ENCODE data around the gene CASP7. TPM values are rescaled to one million over a fixed set of nuclear protein-coding genes. Genes with fewer than 3 reads are reported as not detected.

The CASP7 gene
- total and polyA plus RNA-seq, 2 donors (not counting 1 experiment from before 2014, with no cell fraction given): 5.7 to 23.9 TPM

DNA sequence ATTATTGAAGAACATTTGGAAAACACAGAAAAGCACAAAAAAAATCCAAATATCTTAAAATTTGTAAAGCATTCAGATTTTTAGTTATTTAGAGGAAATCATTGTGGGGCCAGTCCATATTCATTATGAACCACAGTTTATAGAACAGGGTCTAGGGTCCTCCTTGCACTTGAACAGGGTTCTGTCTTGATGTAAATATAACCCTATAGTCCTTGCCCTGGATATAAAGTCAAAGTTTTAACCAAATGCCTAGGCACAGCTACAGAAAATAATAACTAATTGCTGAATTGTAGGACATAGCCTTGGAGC, 25.6 kb downstream of the CASP7 start:
- Histone ChIP-seq H3K4me3 (ENCODE audit: control extremely low read depth in 1 of 5, extremely low read depth in 1 of 5, insufficient read depth in 1 of 5, low read depth in 2 of 5, low read length in 4 of 5) (no peak overlapping the region), H3K27me3 (replicated peaks in 1 of 4; ENCODE audit: control extremely low read depth in 1 of 4, control insufficient read depth in 3 of 4, insufficient read depth in 4 of 4, low read length in 3 of 4) (no peaks in the 10 kb centered on the region), H3K79me2 (ENCODE audit: control insufficient read depth, insufficient read depth, low read length) (peaks cover 36% of the 10 kb centered on the region), H3K4me1 (ENCODE audit: control insufficient read depth in 2 of 2, insufficient read depth in 2 of 2, low read length in 2 of 2) (no peaks in the 10 kb centered on the region), H4K20me1 (ENCODE audit: control insufficient read depth, insufficient read depth, low read length, poor library complexity, severe bottlenecking) (peaks cover 43% of the 10 kb centered on the region), H3K27ac (ENCODE audit: low read length in 2 of 2) (no peak overlapping the region), H3K36me3 (replicated peaks in 1 of 2; ENCODE audit: control extremely low read depth in 1 of 2, control insufficient read depth in 1 of 2, extremely low read depth in 1 of 2, insufficient read depth in 2 of 2, low read length in 1 of 2) (peaks cover 0 to 12% of the 10 kb centered on the region in 2 experiments), H3K9me3 (ENCODE audit: control extremely low read depth in 1 of 3, control insufficient read depth in 2 of 3, insufficient read depth in 1 of 3, low read length in 2 of 3) (no peaks in the 10 kb centered on the region), H3K4me2 (replicated peaks; ENCODE audit: low read depth, low read length, poor library complexity, severe bottlenecking) (no peak overlapping the region), H3K9ac (ENCODE audit: low read length) (no peak overlapping the region), H2AFZ (ENCODE audit: insufficient read depth, low read depth, low read length, poor library complexity, severe bottlenecking) (no peak overlapping the region)
- no peak for TF ChIP-seq EZH2 (IDR thresholded peaks at IDR 0.05; ENCODE audit: borderline replicate concordance, insufficient read depth, low read depth, low read length, poor library complexity, severe bottlenecking)
- TF ChIP-seq, protein P1, sequence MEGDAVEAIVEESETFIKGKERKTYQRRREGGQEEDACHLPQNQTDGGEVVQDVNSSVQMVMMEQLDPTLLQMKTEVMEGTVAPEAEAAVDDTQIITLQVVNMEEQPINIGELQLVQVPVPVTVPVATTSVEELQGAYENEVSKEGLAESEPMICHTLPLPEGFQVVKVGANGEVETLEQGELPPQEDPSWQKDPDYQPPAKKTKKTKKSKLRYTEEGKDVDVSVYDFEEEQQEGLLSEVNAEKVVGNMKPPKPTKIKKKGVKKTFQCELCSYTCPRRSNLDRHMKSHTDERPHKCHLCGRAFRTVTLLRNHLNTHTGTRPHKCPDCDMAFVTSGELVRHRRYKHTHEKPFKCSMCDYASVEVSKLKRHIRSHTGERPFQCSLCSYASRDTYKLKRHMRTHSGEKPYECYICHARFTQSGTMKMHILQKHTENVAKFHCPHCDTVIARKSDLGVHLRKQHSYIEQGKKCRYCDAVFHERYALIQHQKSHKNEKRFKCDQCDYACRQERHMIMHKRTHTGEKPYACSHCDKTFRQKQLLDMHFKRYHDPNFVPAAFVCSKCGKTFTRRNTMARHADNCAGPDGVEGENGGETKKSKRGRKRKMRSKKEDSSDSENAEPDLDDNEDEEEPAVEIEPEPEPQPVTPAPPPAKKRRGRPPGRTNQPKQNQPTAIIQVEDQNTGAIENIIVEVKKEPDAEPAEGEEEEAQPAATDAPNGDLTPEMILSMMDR (IDR thresholded peaks at IDR 0.05): peak; percentile 25
- Mint-ChIP-seq H3K27ac (no peak overlapping the region), H3K9me3 (ENCODE audit: insufficient read depth) (peaks cover 2% of the 10 kb centered on the region), H3K27me3 (no peaks in the 10 kb centered on the region), H3K4me1 (peaks cover 21% of the 10 kb centered on the region), H3K4me3 (no peak overlapping the region)
- POLR2A ChIA-PET: no interaction called here
- ATAC-seq (ENCODE audit: low read depth) (no peak), DNase-seq (no peak)
- intact Hi-C loops (cut with micrococcal nuclease): no loop called here
- CTCF ChIA-PET: interaction anchor here (1.0 to 2.0 kb wide), 6 partner anchors 10 to 767 kb away, joined by 3 to 18 read pairs (median 4); no protein-coding TSS in a partner anchor

DNA sequence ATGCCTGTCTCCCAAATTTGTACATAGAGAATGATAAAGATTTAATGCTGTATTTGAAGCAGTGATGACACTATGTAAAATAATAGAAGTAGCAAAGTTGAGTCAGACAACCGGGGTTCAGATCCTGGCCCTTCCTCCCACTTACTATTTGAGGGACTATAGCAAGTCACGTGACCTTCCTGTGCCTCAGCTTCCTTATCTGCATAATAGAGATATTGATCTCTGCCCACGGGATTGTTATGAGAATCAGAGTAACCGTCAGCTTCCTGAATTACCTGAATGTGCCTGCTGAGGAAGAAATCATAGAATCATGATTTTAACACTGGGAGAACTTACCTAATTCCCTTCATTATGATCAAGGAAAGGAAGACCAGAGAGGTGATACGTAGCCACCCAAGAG, 26.9 kb downstream of the CASP7 start:
- Mint-ChIP-seq H3K4me3 (no peak overlapping the region), H3K9me3 (ENCODE audit: insufficient read depth) (no peaks in the 10 kb centered on the region), H3K4me1 (peaks cover 23% of the 10 kb centered on the region), H3K27ac (no peak overlapping the region), H3K27me3 (no peaks in the 10 kb centered on the region)
- TF ChIP-seq, protein P1 (IDR thresholded peaks at IDR 0.05): no peak
- no peak for TF ChIP-seq EZH2 (IDR thresholded peaks at IDR 0.05; ENCODE audit: borderline replicate concordance, insufficient read depth, low read depth, low read length, poor library complexity, severe bottlenecking)
- H3K4me1 ChIP-seq (ENCODE audit: control insufficient read depth in 2 of 2, insufficient read depth in 2 of 2, low read length in 2 of 2): no peaks in the 10 kb centered on the region
- peaks cover 0 to 9% of the 10 kb centered on the region in 2 experiments for H3K36me3 ChIP-seq (replicated peaks in 1 of 2; ENCODE audit: control extremely low read depth in 1 of 2, control insufficient read depth in 1 of 2, extremely low read depth in 1 of 2, insufficient read depth in 2 of 2, low read length in 1 of 2)
- H3K79me2 ChIP-seq (ENCODE audit: control insufficient read depth, insufficient read depth, low read length): peaks cover 36% of the 10 kb centered on the region
- H3K27ac ChIP-seq (ENCODE audit: low read length in 2 of 2): no peak overlapping the region
- H2AFZ ChIP-seq (ENCODE audit: insufficient read depth, low read depth, low read length, poor library complexity, severe bottlenecking): no peak overlapping the region
- peaks cover 44% of the 10 kb centered on the region for H4K20me1 ChIP-seq (ENCODE audit: control insufficient read depth, insufficient read depth, low read length, poor library complexity, severe bottlenecking)
- WGBS (ENCODE audit: insufficient coverage): no CpG with 5 or more reads among the region's 5 CpGs
- no peak overlapping the region for H3K4me2 ChIP-seq (replicated peaks; ENCODE audit: low read depth, low read length, poor library complexity, severe bottlenecking)
- DNase-seq (no peak), ATAC-seq (ENCODE audit: low read depth) (no peak)
- no peaks in the 10 kb centered on the region for H3K9me3 ChIP-seq (ENCODE audit: control extremely low read depth in 1 of 3, control insufficient read depth in 2 of 3, insufficient read depth in 1 of 3, low read length in 2 of 3)
- ChIA-PET CTCF (interaction anchor here (0.7 to 2.3 kb wide), 3 partner anchors 54 to 409 kb away, joined by 3 to 11 read pairs (median 3); no protein-coding TSS in a partner anchor), POLR2A (no interaction called here)
- intact Hi-C loops (cut with micrococcal nuclease): no loop called here
- H3K27me3 ChIP-seq (replicated peaks in 1 of 4; ENCODE audit: control extremely low read depth in 1 of 4, control insufficient read depth in 3 of 4, insufficient read depth in 4 of 4, low read length in 3 of 4): no peaks in the 10 kb centered on the region
- H3K4me3 ChIP-seq (ENCODE audit: control extremely low read depth in 1 of 5, extremely low read depth in 1 of 5, insufficient read depth in 1 of 5, low read depth in 2 of 5, low read length in 4 of 5): no peak overlapping the region
- H3K9ac ChIP-seq (ENCODE audit: low read length): no peak overlapping the region

Data from B cell (primary cell).